ENCODE measurements around the gene IFITM10.

The IFITM10 gene

DNA sequence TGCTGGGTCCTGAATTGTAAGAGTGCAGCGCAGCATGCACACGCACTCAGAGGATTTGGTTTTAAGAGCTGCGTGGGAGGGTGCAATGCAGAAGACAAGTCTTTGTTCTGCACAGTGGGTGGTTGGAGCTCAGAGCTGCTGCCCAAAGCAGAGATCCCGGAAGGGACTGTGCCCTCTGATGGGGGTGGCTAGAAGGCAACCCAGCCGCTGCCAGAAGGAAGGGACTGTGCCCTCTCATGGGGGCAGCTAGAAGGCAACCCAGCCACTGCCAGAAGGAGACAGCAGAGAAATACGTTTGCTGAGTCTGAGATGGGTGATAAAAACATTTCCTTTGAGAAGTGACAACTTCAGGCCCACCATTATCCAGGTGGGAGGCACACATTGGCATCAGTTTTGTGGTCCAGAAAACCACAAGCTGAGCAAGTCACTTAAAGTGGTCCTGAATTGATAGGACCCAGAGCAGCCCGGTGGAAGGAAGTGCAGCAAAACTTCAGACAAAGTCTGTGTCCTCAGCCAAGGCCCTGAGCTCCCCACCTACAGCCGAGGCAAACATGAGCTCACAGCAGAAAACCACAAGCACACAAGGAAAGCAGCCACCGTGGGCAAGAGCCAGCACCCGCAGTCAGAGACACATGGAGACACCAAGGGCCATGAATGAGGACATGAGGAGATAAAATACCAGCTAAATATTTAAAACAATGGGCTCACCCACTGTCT is 49.1 kb downstream of the IFITM10 start:
- no peak for DNase-seq (ENCODE audit: low read depth)
- TF ChIP-seq, protein P1, sequence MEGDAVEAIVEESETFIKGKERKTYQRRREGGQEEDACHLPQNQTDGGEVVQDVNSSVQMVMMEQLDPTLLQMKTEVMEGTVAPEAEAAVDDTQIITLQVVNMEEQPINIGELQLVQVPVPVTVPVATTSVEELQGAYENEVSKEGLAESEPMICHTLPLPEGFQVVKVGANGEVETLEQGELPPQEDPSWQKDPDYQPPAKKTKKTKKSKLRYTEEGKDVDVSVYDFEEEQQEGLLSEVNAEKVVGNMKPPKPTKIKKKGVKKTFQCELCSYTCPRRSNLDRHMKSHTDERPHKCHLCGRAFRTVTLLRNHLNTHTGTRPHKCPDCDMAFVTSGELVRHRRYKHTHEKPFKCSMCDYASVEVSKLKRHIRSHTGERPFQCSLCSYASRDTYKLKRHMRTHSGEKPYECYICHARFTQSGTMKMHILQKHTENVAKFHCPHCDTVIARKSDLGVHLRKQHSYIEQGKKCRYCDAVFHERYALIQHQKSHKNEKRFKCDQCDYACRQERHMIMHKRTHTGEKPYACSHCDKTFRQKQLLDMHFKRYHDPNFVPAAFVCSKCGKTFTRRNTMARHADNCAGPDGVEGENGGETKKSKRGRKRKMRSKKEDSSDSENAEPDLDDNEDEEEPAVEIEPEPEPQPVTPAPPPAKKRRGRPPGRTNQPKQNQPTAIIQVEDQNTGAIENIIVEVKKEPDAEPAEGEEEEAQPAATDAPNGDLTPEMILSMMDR (conservative IDR thresholded peaks at IDR 0.05; ENCODE audit: low read length), result no peak
- no peak overlapping the region for H3K4me3 ChIP-seq (ENCODE audit: low read length)

DNA sequence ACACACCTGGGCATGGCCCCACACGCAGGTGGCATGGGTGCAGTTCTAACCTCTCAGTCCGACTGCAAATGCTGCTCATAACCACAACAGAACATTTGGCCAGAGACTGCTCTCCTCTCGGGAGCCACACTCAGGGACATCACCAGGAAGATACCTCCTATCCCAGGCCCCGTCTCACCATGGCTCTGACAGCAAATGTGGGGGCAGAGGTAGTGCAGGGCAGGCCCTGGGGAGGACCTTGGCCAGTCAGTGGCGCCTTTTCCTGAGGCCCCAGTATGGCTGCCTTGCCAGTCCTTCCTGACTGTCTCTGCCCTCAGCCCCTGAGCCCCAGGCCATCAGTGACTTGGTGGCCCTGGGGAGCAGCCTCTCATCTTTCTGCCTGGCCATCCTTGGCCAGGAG is 50.6 kb downstream of the IFITM10 start:
- TF ChIP-seq, protein P1 (conservative IDR thresholded peaks at IDR 0.05; ENCODE audit: low read length), result no peak
- no peak overlapping the region for H3K4me3 ChIP-seq (ENCODE audit: low read length)
- no peak for DNase-seq (ENCODE audit: low read depth)

GRCh38 chr11:1696608-1697570 is 53.5 kb downstream of the IFITM10 start, which contains the start of gene KRTAP5-6:
TSS of gene KRTAP5-6 (plus strand) at chr11:1697195. CDS start at chr11:1697246, 51 bp downstream.
- DNase-seq (ENCODE audit: low read depth), result no peak
- TF ChIP-seq, protein P1 (conservative IDR thresholded peaks at IDR 0.05; ENCODE audit: low read length), result no peak
- H3K4me3 ChIP-seq (ENCODE audit: low read length), result no peak within 1 kb of the TSS

- no peak for DNase-seq (ENCODE audit: low read depth)
- TF ChIP-seq, protein P1 (conservative IDR thresholded peaks at IDR 0.05; ENCODE audit: low read length), result no peak
- no peak overlapping the region for H3K4me3 ChIP-seq (ENCODE audit: low read length)
These were observed 54.8 kb downstream of the IFITM10 start for GRCh38 chr11:1695548-1696108.

- DNase-seq (ENCODE audit: low read depth), result no peak
- no peak overlapping the region for H3K4me3 ChIP-seq (ENCODE audit: low read length)
- TF ChIP-seq, protein P1 (conservative IDR thresholded peaks at IDR 0.05; ENCODE audit: low read length), result no peak
These were observed 55.4 kb downstream of the IFITM10 start for GRCh38 chr11:1694846-1695547.

DNA sequence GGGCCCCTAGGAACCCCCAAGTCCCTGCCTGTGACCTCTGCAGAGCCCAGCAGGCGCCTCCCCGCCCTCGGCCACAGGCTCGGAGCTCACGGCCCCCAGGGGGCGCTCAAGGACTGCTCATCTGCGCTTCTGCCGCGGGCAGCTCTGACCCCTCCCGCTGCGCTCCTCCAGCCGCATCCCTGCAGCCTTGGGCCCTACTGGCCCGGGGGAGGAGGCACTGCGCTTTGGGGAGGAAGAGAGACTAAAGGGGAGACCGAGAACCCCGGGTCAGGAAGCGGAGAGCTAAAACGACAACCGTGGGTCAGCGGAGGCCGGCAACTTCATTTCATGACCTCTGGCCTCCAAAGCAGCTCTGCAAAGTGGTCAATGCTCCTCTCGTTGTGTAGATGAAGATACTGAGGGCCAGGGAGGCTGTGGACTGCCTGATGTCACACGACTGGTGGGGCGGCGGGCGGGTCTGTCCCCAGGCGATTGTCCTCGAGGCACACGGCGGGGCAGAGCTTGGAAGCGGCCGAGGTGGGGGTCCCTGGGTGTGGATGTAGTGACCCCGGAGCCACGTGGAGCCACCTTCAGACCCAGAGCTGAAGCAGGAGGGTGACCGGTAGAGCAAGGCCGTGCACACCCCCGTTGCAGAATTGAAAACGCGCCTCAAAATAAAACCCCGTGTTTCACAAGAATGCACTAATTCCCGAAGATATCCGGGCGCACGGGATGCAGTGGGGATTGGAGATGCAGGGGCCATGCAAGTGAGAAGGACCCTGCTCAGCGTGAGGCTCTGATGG is 56.1 kb downstream of the IFITM10 start:
- TF ChIP-seq, protein P1 (conservative IDR thresholded peaks at IDR 0.05; ENCODE audit: low read length), result peak; percentile 72
- no peak overlapping the region for H3K4me3 ChIP-seq (ENCODE audit: low read length)
- DNase-seq (ENCODE audit: low read depth), result peak; percentile 65
